GM18907 (cell line): ENCODE measurements around the gene CRIP3.

Experiments used
- ATAC-seq: cut with Tn5 transposase; IDR thresholded peaks from one replicate; pipeline ENCODE4 v1.9.1; 2021; ENCODE audit warnings: mild to moderate bottlenecking, moderate library complexity; ENCODE audit not compliant: unreplicated experiment

CRIP3 gene

GRCh38 chr6:43274916-43275597 lies 33.6 kb downstream of the CRIP3 start:
- no peak for ATAC-seq

GRCh38 chr6:43274127-43274915 lies 34.3 kb downstream of the CRIP3 start:
- ATAC-seq, result no peak

- ATAC-seq, result no peak
Measured at GRCh38 chr6:43273707-43274106, 34.9 kb downstream of the CRIP3 start.

- no peak for ATAC-seq
Measured at GRCh38 chr6:43271944-43272343, 36.7 kb downstream of the CRIP3 start.

- no peak for ATAC-seq
Measured at GRCh38 chr6:43271103-43271815, 37.4 kb downstream of the CRIP3 start.

- ATAC-seq, result no peak
Measured at GRCh38 chr6:43269273-43270007, 39.2 kb downstream of the CRIP3 start.

GRCh38 chr6:43268782-43269272 lies 39.8 kb downstream of the CRIP3 start:
- no peak for ATAC-seq

- no peak for ATAC-seq
Measured at GRCh38 chr6:43268355-43268700, 40.3 kb downstream of the CRIP3 start.

GRCh38 chr6:43267619-43268354 lies 40.8 kb downstream of the CRIP3 start:
- ATAC-seq, result no peak

GRCh38 chr6:43265564-43265963 lies 43.1 kb downstream of the CRIP3 start:
- ATAC-seq, result no peak

- no peak for ATAC-seq
Measured at GRCh38 chr6:43264599-43265145, 44.0 kb downstream of the CRIP3 start.

GRCh38 chr6:43263314-43264178 lies 45.1 kb downstream of the CRIP3 start:
- peak; percentile 74 for ATAC-seq

- peak; percentile 14 for ATAC-seq
Measured at GRCh38 chr6:43262780-43263313, 45.8 kb downstream of the CRIP3 start.

- no peak for ATAC-seq
Measured at GRCh38 chr6:43262000-43262779, 46.4 kb downstream of the CRIP3 start.

- ATAC-seq, result no peak
Measured at GRCh38 chr6:43261198-43261597, 47.4 kb downstream of the CRIP3 start.

GRCh38 chr6:43260791-43261190 lies 47.8 kb downstream of the CRIP3 start:
- ATAC-seq, result no peak

GRCh38 chr6:43258807-43259686 lies 49.6 kb downstream of the CRIP3 start:
- ATAC-seq, result no peak
